GM23338 (cell line): ENCODE data around the gene JPH3. TPM values are rescaled to one million over a fixed set of nuclear protein-coding genes. Genes with fewer than 3 reads are reported as not detected.

ENCODE experiments used
- ATAC-seq: fragments of 200-7000 bp; cut with Tn5 transposase; 3 replicates; pipeline ENCODE4 v1.9.1; 2020
- DNase-seq: peaks from one replicate; pipeline ENCODE4 v3.0.0-alpha.2; 2015; ENCODE audit warnings: low spot score
- H2AFZ ChIP-seq: fragments of 200-600 bp; sonication (generic); 2 replicates; pipeline ENCODE4 v1.8.0; 2016; ENCODE audit warnings: antibody characterized with exemption, mild to moderate bottlenecking, moderate library complexity
- H3F3A ChIP-seq: fragments of 200-600 bp; sonication (generic); replicated peaks from 2 replicates; pipeline ENCODE4 v1.8.0; 2017; ENCODE audit warnings: antibody characterized with exemption, mixed run types, low read depth
- H3K27ac ChIP-seq: fragments of 200-600 bp; sonication (generic); 2 replicates; pipeline ENCODE4 v1.6.1; 2016; ENCODE audit warnings: low read depth
- H3K27me3 ChIP-seq: fragments of 200-600 bp; sonication (generic); 2 replicates; pipeline ENCODE4 v1.8.0; 2016; ENCODE audit warnings: mild to moderate bottlenecking, mixed run types, moderate library complexity; ENCODE audit not compliant: insufficient read depth
- H3K36me3 ChIP-seq: fragments of 200-600 bp; sonication (generic); 2 replicates; pipeline ENCODE4 v1.8.0; 2016; ENCODE audit warnings: mild to moderate bottlenecking; ENCODE audit not compliant: insufficient read depth
- H3K4me1 ChIP-seq: fragments of 200-600 bp; sonication (generic); 2 replicates; pipeline ENCODE4 v1.8.0; 2016; ENCODE audit warnings: mild to moderate bottlenecking, moderate library complexity; ENCODE audit not compliant: insufficient read depth
- H3K4me2 ChIP-seq: fragments of 200-600 bp; sonication (generic); 2 replicates; pipeline ENCODE4 v1.7.1; 2017; ENCODE audit warnings: mixed run types
- H3K4me3 ChIP-seq: fragments of 200-600 bp; sonication (generic); 2 replicates; pipeline ENCODE4 v1.6.1; 2016; ENCODE audit warnings: mixed run types
- H3K79me2 ChIP-seq: fragments of 200-600 bp; sonication (generic); replicated peaks from 2 replicates; pipeline ENCODE4 v1.8.0; 2017; ENCODE audit warnings: mild to moderate bottlenecking; ENCODE audit not compliant: insufficient read depth
- H3K9me2 ChIP-seq: fragments of 200-600 bp; sonication (generic); 2 replicates; pipeline ENCODE4 v1.8.0; 2017; ENCODE audit not compliant: insufficient read depth
- H4K20me1 ChIP-seq: fragments of 200-600 bp; sonication (generic); replicated peaks from 2 replicates; pipeline ENCODE4 v1.8.0; 2017; ENCODE audit warnings: mild to moderate bottlenecking; ENCODE audit not compliant: insufficient read depth
- H3K27ac Mint-ChIP-seq: 2 replicates; pipeline ENCODE4 v1.8.0; 2020; ENCODE audit warnings: inconsistent platforms, mild to moderate bottlenecking, moderate library complexity, mixed read lengths
- H3K27me3 Mint-ChIP-seq: 3 replicates; pipeline ENCODE4 v1.8.0; 2022; ENCODE audit warnings: low read depth, mild to moderate bottlenecking, moderate library complexity, mixed read lengths, inconsistent platforms; ENCODE audit not compliant: insufficient read depth, poor library complexity
- H3K36me3 Mint-ChIP-seq: 3 replicates; pipeline ENCODE4 v1.8.0; 2021; ENCODE audit warnings: low read depth, mild to moderate bottlenecking, inconsistent platforms, moderate library complexity, mixed read lengths
- H3K4me1 Mint-ChIP-seq: 3 replicates; pipeline ENCODE4 v1.8.0; 2020; ENCODE audit warnings: mild to moderate bottlenecking, inconsistent platforms, mixed read lengths
- H3K4me3 Mint-ChIP-seq: 3 replicates; pipeline ENCODE4 v1.8.0; 2021; ENCODE audit warnings: moderate library complexity, mild to moderate bottlenecking, inconsistent platforms, mixed read lengths
- H3K9me3 Mint-ChIP-seq: 3 replicates; pipeline ENCODE4 v1.8.0; 2020; ENCODE audit warnings: moderate library complexity, mild to moderate bottlenecking, inconsistent platforms, mixed read lengths
- CREB1 ChIP-seq: fragments of 250-450 bp; sonication (Bioruptor Pico); IDR thresholded peaks from 2 replicates; pipeline ENCODE4 v1.5.0; 2020; ENCODE audit warnings: low read depth, mild to moderate bottlenecking, moderate library complexity
- EZH2 ChIP-seq: fragments of 200-600 bp; sonication (generic); IDR thresholded peaks from one replicate; pipeline ENCODE4 v1.8.0; 2017; ENCODE audit warnings: antibody characterized with exemption, mild to moderate bottlenecking, low read depth; ENCODE audit not compliant: unreplicated experiment
- JUNB ChIP-seq: IDR thresholded peaks from one replicate; pipeline ENCODE4 v1.6.1; 2016; ENCODE audit warnings: antibody characterized with exemption; ENCODE audit not compliant: unreplicated experiment
- NANOG ChIP-seq: IDR thresholded peaks from 2 replicates; pipeline ENCODE4 v1.6.1; 2016; ENCODE audit warnings: antibody characterized with exemption, borderline replicate concordance
- POLR2AphosphoS5 ChIP-seq: IDR thresholded peaks from 2 replicates; pipeline ENCODE4 v1.6.1; 2016; ENCODE audit warnings: antibody characterized with exemption, low read depth
- STAT1 ChIP-seq: IDR thresholded peaks from one replicate; pipeline ENCODE4 v1.6.1; 2016; ENCODE audit warnings: antibody characterized with exemption; ENCODE audit not compliant: unreplicated experiment
- ZNF114 ChIP-seq: fragments of 250-450 bp; sonication (Bioruptor Pico); IDR thresholded peaks from 2 replicates; pipeline ENCODE4 v1.5.0; 2020; ENCODE audit warnings: mild to moderate bottlenecking, moderate library complexity
- ZNF331 ChIP-seq: fragments of 250-450 bp; sonication (Bioruptor Pico); IDR thresholded peaks from 2 replicates; pipeline ENCODE4 v1.5.0; 2020; ENCODE audit warnings: low read depth, mild to moderate bottlenecking, moderate library complexity
- polyA plus RNA-seq: library from polyadenylated mRNA; unstranded; fragments of >200 nt; fragmentation: Nextera tagmentation; extraction: Ambion mirVana; gene quantifications from 2 replicates; pipeline ENCODE4 v1.2.1, GENCODE V29; 2016
- total RNA-seq: library from RNA; depleted of rRNA; stranded (reverse); fragments of >200 nt; shearing (Covaris generic); gene quantifications from 2 replicates; pipeline ENCODE4 v1.2.3, GENCODE V29; 2014
- TF ChIP-seq, protein P1 (sequence below): IDR thresholded peaks from one replicate; pipeline ENCODE4 v1.6.1; 2018; ENCODE audit warnings: antibody characterized with exemption; ENCODE audit not compliant: unreplicated experiment
- TF ChIP-seq, protein P2 (sequence below): fragments of 250-450 bp; sonication (Bioruptor Pico); IDR thresholded peaks from 2 replicates; pipeline ENCODE4 v1.5.0; 2020; ENCODE audit warnings: mild to moderate bottlenecking, moderate library complexity

JPH3 gene
- total and polyA plus RNA-seq, 2 experiments from 2014 or later = 8.4 to 38.3 TPM

DNA sequence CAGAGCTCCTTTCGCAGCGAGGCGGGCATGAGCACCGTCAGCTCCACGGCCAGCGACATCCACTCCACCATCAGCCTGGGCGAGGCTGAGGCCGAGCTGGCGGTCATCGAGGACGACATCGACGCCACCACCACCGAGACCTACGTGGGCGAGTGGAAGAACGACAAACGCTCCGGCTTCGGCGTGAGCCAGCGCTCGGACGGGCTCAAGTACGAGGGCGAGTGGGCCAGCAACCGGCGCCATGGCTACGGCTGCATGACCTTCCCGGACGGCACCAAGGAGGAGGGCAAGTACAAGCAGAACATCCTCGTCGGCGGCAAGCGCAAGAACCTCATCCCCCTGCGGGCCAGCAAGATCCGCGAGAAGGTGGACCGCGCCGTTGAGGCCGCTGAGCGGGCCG lies 42.3 kb downstream of the JPH3 start (continued):
- TF ChIP-seq EZH2 (no peak), ZNF331 (no peak), POLR2AphosphoS5 (no peak), ZNF114 (no peak)

DNA sequence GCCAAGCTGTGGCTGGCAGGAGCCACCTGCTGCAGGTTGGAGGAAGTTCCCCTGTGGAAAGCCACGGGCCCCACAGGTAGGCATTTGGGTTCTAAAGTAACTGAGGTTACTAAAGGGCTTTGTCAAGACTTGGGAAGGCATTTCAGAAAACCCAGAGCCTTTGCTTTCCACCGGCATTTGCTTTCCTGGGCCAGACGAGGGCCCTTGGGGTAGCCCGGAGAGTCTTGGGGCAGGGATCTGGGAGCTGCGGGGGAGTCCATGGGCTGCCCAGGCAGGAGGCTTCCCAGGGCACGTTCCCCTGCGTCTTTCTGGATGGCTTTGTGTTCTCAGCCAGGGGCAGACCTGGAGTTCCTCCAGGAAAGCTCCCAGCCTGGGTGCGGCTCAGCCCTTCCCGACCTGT lies 43.5 kb downstream of the JPH3 start:
- Mint-ChIP-seq H3K4me3 (no peak overlapping the region), H3K4me1 (peaks cover 4% of the 10 kb centered on the region), H3K27ac (no peak overlapping the region), H3K9me3 (no peaks in the 10 kb centered on the region), H3K36me3 (peaks cover 19% of the 10 kb centered on the region), H3K27me3 (peaks cover 12% of the 10 kb centered on the region)
- Histone ChIP-seq H3K27me3 (no peaks in the 10 kb centered on the region), H3K27ac (no peak overlapping the region), H3K36me3 (no peaks in the 10 kb centered on the region), H3K9me2 (no peaks in the 10 kb centered on the region), H3K4me1 (no peaks in the 10 kb centered on the region), H3F3A (no peaks in the 10 kb centered on the region), H3K4me3 (no peak overlapping the region), H4K20me1 (no peaks in the 10 kb centered on the region; the same call in 1 of the 2 replicates), H3K4me2 (no peak overlapping the region), H2AFZ (no peak overlapping the region), H3K79me2 (0 out of 2 replicates have a peak, but pooled peaks cover 7% of the 10 kb centered on the region)
- ATAC-seq (no peak; the same call in 2 of the 3 replicates), DNase-seq (no peak)
- no peak for TF ChIP-seq NANOG
- no peak for TF ChIP-seq POLR2AphosphoS5
- TF ChIP-seq JUNB = no peak
- no peak for TF ChIP-seq CREB1 (CRISPR knock-in tag)
- no peak for TF ChIP-seq ZNF114
- TF ChIP-seq STAT1 = no peak
- TF ChIP-seq EZH2 = no peak
- TF ChIP-seq, protein P1, sequence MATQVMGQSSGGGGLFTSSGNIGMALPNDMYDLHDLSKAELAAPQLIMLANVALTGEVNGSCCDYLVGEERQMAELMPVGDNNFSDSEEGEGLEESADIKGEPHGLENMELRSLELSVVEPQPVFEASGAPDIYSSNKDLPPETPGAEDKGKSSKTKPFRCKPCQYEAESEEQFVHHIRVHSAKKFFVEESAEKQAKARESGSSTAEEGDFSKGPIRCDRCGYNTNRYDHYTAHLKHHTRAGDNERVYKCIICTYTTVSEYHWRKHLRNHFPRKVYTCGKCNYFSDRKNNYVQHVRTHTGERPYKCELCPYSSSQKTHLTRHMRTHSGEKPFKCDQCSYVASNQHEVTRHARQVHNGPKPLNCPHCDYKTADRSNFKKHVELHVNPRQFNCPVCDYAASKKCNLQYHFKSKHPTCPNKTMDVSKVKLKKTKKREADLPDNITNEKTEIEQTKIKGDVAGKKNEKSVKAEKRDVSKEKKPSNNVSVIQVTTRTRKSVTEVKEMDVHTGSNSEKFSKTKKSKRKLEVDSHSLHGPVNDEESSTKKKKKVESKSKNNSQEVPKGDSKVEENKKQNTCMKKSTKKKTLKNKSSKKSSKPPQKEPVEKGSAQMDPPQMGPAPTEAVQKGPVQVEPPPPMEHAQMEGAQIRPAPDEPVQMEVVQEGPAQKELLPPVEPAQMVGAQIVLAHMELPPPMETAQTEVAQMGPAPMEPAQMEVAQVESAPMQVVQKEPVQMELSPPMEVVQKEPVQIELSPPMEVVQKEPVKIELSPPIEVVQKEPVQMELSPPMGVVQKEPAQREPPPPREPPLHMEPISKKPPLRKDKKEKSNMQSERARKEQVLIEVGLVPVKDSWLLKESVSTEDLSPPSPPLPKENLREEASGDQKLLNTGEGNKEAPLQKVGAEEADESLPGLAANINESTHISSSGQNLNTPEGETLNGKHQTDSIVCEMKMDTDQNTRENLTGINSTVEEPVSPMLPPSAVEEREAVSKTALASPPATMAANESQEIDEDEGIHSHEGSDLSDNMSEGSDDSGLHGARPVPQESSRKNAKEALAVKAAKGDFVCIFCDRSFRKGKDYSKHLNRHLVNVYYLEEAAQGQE = no peak
- TF ChIP-seq, protein P2, sequence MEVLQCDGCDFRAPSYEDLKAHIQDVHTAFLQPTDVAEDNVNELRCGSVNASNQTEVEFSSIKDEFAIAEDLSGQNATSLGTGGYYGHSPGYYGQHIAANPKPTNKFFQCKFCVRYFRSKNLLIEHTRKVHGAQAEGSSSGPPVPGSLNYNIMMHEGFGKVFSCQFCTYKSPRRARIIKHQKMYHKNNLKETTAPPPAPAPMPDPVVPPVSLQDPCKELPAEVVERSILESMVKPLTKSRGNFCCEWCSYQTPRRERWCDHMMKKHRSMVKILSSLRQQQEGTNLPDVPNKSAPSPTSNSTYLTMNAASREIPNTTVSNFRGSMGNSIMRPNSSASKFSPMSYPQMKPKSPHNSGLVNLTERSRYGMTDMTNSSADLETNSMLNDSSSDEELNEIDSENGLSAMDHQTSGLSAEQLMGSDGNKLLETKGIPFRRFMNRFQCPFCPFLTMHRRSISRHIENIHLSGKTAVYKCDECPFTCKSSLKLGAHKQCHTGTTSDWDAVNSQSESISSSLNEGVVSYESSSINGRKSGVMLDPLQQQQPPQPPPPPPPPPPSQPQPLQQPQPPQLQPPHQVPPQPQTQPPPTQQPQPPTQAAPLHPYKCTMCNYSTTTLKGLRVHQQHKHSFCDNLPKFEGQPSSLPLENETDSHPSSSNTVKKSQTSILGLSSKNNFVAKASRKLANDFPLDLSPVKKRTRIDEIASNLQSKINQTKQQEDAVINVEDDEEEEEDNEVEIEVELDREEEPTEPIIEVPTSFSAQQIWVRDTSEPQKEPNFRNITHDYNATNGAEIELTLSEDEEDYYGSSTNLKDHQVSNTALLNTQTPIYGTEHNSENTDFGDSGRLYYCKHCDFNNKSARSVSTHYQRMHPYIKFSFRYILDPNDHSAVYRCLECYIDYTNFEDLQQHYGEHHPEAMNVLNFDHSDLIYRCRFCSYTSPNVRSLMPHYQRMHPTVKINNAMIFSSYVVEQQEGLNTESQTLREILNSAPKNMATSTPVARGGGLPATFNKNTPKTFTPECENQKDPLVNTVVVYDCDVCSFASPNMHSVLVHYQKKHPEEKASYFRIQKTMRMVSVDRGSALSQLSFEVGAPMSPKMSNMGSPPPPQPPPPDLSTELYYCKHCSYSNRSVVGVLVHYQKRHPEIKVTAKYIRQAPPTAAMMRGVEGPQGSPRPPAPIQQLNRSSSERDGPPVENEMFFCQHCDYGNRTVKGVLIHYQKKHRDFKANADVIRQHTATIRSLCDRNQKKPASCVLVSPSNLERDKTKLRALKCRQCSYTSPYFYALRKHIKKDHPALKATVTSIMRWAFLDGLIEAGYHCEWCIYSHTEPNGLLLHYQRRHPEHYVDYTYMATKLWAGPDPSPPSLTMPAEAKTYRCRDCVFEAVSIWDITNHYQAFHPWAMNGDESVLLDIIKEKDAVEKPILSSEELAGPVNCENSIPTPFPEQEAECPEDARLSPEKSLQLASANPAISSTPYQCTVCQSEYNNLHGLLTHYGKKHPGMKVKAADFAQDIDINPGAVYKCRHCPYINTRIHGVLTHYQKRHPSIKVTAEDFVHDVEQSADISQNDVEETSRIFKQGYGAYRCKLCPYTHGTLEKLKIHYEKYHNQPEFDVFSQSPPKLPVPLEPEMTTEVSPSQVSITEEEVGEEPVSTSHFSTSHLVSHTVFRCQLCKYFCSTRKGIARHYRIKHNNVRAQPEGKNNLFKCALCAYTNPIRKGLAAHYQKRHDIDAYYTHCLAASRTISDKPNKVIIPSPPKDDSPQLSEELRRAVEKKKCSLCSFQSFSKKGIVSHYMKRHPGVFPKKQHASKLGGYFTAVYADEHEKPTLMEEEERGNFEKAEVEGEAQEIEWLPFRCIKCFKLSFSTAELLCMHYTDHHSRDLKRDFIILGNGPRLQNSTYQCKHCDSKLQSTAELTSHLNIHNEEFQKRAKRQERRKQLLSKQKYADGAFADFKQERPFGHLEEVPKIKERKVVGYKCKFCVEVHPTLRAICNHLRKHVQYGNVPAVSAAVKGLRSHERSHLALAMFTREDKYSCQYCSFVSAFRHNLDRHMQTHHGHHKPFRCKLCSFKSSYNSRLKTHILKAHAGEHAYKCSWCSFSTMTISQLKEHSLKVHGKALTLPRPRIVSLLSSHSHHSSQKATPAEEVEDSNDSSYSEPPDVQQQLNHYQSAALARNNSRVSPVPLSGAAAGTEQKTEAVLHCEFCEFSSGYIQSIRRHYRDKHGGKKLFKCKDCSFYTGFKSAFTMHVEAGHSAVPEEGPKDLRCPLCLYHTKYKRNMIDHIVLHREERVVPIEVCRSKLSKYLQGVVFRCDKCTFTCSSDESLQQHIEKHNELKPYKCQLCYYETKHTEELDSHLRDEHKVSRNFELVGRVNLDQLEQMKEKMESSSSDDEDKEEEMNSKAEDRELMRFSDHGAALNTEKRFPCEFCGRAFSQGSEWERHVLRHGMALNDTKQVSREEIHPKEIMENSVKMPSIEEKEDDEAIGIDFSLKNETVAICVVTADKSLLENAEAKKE (CRISPR knock-in tag) = no peak
